GM12878 (cell line): ENCODE results near the gene ZBTB38. TPM values are rescaled to one million over a fixed set of nuclear protein-coding genes. Genes with fewer than 3 reads are reported as not detected.

Experiments
- DPF2 ChIP-seq: fragments of 450-650 bp; IDR thresholded peaks from 2 replicates; pipeline ENCODE4 v1.6.1; 2017; ENCODE audit warnings: mild to moderate bottlenecking
- NFXL1 ChIP-seq: fragments of 450-650 bp; IDR thresholded peaks from 2 replicates; pipeline ENCODE4 v1.6.1; 2017; ENCODE audit warnings: antibody characterized with exemption, mild to moderate bottlenecking, borderline replicate concordance
- STAT1 ChIP-seq: fragments of 450-650 bp; conservative IDR thresholded peaks from 2 replicates; pipeline ENCODE4 v1.6.1; 2014; ENCODE audit warnings: antibody characterized with exemption, mild to moderate bottlenecking
- SUZ12 ChIP-seq: fragments of 200-600 bp; sonication (generic); IDR thresholded peaks from one replicate; pipeline ENCODE4 v1.6.1; 2018; ENCODE audit warnings: antibody characterized with exemption, mild to moderate bottlenecking; ENCODE audit not compliant: unreplicated experiment
- TCF7 ChIP-seq: IDR thresholded peaks from 2 replicates; pipeline ENCODE4 v1.6.1; 2014; ENCODE audit warnings: antibody characterized with exemption, borderline replicate concordance
- ZNF592 ChIP-seq: fragments of 450-650 bp; IDR thresholded peaks from 2 replicates; pipeline ENCODE4 v1.6.1; 2017; ENCODE audit warnings: mild to moderate bottlenecking, moderate library complexity
- polyA plus RNA-seq, 11 experiments: library from polyadenylated mRNA; depleted of rRNA in 4 of 11; unstranded in 6 of 11; stranded (reverse) in 5 of 11; fragments of >200 nt; fragmentation: Nextera tagmentation in 4 of 11; fragmentation: Illumina TruSeq in 1 of 11; extraction: Ambion mirVana in 4 of 11; extraction: Trizol in 1 of 11; gene quantifications; 1 replicate in 1 of 11; 2 replicates in 10 of 11; pipeline versions ENCODE4 v1.2.1 to v1.2.3, GENCODE V29; 2011 to 2016; ENCODE audit warnings: inconsistent platforms in 2 of 11, missing spikeins in 2 of 11, low read depth in 1 of 11
- total RNA-seq, 4 experiments: library from RNA; depleted of rRNA in 3 of 4; stranded (reverse); fragments of >200 nt in 3 of 4; fragmentation: Illumina TruSeq in 1 of 4; extraction: Trizol in 1 of 4; gene quantifications; 2 replicates each; pipeline versions ENCODE4 v1.2.1 to v1.2.3, GENCODE V29; 2013 to 2021
- TF ChIP-seq, protein P1 (sequence below): IDR thresholded peaks from 2 replicates; pipeline ENCODE4 v1.6.1; 2012; ENCODE audit warnings: mild to moderate bottlenecking, low read depth, low read length

Gene ZBTB38
- total and polyA plus RNA-seq, 10 of the 15 experiments (the other 5 are each of a cell fraction or from before 2014, with no cell fraction given) = 34.2 to 115 (median 88.6) TPM

GRCh38 chr3:141345528-141345927 is 22.8 kb upstream of the ZBTB38 start (continued):
- TF ChIP-seq ZNF592 = no peak
- TF ChIP-seq SUZ12 = no peak
- no peak for TF ChIP-seq TCF7
- TF ChIP-seq STAT1 = no peak
- TF ChIP-seq NFXL1 = no peak
- TF ChIP-seq DPF2 = no peak
- TF ChIP-seq, protein P1, sequence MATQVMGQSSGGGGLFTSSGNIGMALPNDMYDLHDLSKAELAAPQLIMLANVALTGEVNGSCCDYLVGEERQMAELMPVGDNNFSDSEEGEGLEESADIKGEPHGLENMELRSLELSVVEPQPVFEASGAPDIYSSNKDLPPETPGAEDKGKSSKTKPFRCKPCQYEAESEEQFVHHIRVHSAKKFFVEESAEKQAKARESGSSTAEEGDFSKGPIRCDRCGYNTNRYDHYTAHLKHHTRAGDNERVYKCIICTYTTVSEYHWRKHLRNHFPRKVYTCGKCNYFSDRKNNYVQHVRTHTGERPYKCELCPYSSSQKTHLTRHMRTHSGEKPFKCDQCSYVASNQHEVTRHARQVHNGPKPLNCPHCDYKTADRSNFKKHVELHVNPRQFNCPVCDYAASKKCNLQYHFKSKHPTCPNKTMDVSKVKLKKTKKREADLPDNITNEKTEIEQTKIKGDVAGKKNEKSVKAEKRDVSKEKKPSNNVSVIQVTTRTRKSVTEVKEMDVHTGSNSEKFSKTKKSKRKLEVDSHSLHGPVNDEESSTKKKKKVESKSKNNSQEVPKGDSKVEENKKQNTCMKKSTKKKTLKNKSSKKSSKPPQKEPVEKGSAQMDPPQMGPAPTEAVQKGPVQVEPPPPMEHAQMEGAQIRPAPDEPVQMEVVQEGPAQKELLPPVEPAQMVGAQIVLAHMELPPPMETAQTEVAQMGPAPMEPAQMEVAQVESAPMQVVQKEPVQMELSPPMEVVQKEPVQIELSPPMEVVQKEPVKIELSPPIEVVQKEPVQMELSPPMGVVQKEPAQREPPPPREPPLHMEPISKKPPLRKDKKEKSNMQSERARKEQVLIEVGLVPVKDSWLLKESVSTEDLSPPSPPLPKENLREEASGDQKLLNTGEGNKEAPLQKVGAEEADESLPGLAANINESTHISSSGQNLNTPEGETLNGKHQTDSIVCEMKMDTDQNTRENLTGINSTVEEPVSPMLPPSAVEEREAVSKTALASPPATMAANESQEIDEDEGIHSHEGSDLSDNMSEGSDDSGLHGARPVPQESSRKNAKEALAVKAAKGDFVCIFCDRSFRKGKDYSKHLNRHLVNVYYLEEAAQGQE = no peak
